Measurements from ENCODE around the gene ZNF277. TPM values are rescaled to one million over a fixed set of nuclear protein-coding genes. Genes with fewer than 3 reads are reported as not detected.
"Not testable (repeated sequence)": the region's sequence is repeated elsewhere in the genome, so short reads cannot be mapped to it uniquely, and the experiment has no call there.

ZNF277 gene
- total RNA-seq, 1 donor from 2014 or later: 32.5 TPM

DNA sequence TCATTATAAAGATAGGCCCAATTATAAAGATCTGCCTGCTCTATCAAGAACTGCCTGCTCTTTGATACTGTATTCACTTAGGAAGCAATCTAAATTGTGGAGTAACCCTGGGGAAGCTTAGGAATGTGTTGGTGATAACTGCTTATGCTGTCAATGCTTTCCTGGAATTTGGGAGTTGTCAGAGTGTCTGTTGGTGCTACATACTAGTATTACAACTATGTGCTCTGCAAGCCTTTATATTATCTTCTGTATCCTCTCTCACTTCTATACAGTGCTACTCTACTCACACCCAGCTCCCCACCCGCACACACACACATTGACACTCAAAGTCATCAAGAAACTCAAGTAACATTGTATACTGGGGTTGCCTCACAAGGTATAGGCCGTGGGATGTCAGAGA lies 6.1 kb downstream of the ZNF277 start:
- DNase-seq: no peak

DNA sequence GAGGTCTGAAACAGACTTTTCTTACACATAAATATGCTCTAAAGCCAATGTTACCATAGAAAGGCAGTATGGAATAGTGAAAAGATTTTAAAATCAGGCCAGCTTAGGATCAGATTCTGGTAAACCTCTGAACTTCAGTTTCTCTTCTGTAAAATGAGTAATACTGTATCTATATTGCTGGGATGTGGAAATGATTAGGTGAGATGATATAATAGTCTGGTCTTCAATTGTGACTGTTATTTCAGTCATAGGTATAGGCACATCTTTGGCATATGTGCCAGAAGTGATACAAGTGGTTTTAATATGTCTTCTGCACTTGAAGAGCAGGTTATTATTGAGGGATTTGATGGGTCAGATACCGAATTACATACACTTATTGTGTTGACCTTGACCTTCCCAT lies 7.2 kb downstream of the ZNF277 start:
- no peak for DNase-seq

DNA sequence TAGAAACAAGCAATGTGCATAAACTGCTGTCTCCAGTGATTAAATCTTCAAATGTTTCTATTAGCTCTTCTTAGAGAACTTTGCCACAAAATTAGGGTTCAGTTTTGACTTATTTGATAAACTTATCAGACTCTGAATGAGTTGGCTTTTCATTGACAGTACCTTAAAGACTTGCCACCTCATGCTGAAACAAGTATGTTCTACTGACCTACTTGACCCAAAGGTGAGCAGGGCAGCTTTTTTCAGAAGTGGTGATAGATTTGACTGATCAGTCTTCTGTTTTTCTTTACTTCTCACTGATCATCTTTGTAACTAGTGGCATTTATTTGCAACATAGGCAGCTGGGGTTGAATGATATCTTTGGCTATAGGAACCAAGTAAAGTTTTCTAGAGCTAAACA lies 7.8 kb downstream of the ZNF277 start:
- no peak for DNase-seq

DNA sequence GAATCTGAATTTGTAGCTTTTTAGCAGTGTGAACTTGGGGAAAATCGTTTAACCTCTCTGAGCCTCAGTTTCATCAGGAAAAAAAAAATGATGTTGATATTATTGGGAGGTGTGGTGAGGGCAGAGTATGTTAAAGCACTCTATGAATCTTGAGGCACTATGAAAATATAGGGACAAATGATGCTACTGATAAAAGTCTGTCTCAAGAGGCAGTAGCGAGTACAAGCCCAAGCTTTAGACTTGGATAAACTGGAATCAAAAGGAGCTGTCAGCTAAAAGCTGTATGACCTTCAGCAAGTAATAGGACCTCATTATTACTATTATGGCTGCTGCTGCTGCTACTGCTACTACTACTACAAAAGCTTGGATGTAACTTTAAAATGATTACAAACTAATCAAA lies 8.4 kb downstream of the ZNF277 start:
- no peak for DNase-seq

DNA sequence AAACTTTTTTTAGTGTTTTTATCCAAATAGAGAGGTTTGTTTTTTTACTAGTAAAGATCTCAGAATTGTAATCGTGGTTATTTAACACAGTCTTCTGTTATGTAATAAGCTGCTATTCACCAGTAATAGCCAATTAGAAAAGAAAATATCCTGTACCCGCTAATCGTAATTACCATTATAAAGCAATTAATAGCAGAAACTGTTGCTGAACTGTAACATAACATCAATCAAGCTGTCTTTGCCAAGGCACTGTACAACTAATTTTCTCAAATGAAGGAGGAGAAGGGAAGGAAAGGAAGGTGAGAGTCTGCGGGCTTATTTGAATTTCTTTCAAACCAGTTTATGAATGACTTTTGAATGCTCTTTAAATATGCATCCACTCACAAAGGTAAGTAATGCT lies 9.3 kb downstream of the ZNF277 start:
- DNase-seq: no peak

DNA sequence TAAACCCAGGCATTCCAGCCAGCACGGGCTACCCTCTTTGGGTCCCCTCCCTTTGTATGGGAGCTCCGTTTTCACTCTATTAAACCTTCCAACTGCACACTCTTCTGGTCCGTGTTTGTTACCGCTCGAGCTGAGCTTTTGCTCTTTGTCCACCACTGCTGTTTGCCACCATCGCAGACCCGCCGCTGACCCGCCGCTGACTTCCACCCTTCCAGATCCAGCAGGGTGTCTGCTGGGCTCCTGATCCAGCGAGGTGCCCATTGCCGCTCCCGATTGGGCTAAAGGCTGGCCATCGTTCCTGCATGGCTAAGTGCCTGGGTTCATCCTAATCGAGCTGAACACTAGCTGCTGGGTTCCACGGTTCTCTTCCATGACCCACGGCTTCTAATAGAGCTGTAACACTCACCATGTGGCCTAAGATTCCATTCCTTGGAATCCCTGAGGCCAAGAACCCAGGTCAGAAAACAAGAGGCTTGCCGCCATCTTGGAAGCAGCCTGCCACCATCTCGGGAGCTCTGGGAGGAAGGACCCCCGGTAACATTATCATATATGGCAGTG lies 14.5 kb downstream of the ZNF277 start:
- DNase-seq: no peak

DNA sequence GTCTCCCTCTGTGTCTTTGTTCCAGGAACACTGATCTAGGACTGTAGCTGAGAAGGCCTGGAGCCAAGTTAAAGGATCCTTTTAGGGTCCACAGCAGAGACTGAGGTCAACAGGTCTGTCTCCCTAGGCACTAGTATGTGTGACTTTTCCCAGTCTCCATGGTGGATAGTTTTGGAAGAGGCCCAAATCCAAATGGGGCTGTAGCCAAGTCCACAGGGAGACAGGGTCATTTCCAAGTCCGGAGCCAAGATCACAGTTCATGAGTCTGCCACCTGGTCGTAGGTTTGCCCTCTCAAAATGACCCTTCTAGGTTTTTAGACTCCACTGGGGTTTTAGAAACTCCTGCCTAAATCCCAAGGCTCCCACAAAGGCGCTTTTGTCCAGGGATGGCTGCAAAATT lies 16.8 kb downstream of the ZNF277 start:
- DNase-seq: no peak

DNA sequence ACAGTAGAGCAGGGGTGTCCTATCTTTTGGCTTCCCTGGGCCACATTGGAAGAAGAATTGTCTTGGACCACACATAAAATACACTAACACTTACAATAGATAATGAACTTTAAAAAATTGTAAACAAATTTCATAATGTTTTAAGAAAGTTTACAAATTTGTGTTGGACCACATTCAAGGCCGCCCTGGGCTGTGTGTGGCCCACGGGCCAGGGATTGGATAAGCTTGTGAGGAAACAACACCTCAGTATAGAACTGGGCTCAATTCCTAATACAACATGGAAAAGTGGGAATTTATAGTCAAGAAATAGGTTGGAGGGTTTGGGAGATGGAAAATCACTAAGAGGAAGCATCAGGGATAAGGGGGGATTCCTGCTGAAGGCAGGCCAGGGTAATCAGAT lies 17.7 kb downstream of the ZNF277 start:
- DNase-seq: no peak

DNA sequence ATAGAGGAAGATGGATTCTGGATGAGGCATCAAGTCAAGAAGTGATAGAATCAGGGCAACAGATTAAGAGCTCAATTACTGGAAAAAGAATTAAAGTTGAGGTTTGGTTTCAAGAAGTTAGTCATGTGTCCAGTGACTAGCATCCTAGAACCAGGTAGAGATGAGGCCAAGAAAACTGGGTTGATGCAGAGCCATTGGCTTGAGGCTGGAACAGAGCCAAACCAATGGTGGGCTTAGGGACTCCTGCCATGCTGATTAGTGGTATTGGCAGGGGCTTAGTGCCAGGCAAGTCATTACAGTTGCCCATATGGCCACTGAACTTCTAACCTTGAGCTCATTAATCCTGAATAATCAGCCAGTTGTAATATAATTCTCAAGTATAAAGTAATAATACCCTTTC lies 18.5 kb downstream of the ZNF277 start:
- no peak for DNase-seq

DNA sequence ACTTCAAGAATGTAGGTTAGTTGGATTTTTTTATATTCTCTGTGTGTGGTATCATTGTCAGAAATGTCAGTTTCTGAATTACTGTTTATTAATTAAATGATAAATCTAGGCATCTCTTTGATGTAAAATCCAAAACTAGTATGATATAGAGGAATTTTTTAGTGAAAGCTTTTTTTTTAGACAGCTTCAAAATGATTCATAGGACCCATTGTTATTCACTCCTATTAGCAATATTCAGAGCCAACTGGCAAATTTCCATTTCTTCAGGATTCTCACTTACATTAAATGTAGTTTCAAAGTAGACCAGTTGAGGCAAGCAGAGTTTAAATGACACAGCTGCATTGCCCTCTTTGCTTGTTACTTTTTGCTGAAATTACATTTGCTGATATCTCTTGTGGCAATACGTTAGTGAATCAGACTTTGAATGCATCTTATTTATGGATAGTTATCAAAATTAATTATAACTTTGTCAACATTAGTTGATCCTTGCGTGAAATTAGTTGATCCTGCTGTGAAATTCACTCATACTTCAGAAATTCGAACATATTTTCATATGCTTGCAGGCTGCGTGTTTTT lies 20.3 kb downstream of the ZNF277 start:
- no peak for DNase-seq

DNA sequence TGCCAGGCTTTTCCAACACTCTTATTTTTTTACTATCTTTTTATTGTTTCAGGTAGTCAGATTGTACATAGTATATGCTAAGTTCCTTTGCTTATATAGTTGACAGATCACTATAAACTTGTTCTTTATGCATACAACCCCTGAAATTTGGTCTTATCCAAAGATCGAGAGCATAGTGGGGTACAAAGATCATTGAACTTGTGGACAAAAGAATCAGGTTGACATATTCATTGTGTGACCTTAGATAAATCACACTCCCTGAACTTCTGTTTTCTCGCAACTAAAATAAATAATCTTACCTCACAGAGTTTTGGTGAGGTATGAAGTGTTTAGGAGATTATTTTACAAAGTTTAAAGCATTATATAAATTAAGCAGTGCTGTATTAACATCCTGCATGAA lies 22.1 kb downstream of the ZNF277 start:
- DNase-seq: no peak

DNA sequence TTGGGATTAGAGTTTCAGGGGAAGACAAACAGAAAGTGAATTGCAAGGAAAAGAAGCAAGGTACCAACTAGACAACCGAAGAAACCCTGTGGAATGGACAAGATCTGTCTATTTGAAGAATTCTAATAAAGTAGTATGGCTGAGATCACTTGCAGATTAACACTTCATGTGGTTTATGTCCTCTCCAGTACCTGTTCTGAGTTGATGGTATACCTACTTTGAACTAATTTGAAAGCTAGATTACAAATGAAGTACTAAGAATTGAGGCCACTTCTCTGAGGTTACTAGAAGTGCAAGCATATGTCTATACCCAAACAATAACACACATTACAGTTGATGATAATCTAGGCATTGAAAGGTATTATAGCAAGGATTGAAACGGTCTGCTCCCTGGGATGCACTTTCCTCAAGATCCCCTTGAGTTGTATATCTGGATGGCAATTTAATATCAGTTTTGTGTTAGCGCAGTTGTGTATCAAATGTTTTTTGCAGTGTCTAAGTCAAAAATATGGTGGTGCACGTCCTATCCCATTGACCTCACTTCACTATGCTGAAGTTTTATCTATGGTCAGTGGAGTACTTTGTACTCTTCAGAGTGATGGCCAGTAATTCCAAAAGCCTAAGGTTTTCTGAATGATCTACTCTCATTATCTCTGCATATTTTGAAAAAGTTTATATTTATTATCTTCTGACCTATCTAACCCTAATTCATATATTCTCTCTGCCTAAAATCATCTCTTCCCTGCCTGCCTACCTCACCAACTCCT lies 25.9 kb downstream of the ZNF277 start:
- DNase-seq: no peak

DNA sequence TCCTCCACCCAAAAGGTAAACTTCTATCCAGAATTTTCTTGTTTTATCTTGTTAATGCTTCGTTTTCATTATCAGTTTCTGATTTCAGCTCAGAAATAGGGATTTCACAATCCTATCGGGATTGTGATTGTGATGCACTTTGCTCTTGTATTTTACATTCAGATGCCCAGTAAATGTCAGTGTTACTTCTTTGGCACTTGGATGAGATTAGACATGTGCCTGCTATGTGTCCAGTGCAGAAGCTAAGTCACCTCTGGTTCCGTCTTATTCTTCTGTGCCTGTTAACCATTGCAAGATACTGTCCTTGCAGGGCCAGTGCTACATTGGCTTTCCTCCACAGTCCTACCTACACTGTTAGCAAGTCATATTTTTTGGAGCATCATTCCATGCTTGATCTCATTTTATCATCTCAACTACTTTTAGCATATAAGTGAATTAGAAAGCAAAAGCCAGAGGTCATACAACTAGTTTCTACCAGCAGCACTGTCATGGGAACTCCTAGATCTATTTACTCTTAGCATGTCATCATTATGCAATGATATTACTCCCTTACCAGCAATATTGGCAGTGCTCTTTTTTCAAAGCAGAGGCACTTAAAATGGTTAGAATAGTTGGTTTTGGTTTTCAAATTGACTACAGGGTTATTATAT lies 26.7 kb downstream of the ZNF277 start:
- no peak for DNase-seq

DNA sequence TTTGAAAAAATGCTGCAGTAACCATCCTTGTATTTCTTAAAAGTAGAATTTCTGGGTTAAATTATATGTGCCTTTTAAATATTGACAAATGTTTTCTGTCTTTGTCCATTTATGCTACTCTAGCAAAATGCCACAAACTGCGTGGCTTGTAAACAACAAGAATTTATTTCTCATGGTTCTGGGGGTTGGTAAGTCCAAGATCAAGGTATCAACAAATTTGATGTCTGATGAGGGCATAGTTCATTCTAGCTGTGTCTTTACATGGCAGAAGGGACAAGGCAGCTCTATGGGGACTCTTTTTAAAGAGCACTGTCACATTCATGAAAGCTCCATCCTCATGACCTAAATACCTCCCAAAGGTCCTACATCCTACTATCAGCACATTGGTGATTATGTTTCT lies 27.7 kb downstream of the ZNF277 start:
- no peak for DNase-seq

DNA sequence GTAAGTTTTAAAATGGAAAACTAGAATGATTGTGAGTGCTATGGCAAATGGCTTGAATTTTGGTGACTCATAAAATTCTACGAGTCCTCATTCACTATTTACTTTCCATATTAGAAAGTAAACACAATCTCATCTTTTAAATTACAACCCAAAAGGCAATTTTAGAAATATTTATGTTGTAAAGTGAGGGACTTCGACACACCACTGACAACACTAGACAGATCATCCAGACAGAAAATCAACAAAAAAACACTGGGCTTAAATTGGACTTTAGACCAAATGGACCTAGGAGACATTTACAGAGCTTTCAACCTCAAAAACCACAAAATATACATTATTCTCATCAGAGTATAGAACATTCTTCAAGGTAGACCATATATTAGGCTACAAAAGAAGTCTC lies 30.1 kb downstream of the ZNF277 start:
- DNase-seq: no peak

DNA sequence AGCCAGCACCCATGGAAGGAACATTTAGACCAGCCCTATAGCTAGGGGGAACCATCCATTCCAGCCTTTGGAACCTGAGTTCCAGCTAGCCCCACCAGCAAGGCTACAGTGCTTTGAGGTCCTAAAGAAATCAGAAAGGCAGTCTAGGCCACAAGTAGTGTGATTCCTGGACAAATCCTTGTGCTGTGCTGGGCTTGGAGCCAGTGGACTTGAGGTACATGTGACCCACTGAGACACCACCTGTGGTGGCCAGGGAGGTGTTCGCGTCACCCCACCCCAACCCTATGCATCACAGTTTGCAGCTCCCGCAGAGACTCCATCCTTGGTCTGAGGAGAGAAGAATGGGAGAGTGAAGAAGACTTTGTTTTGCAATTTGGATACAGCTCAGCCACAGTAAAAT lies 31.8 kb downstream of the ZNF277 start:
- DNase-seq: no peak

DNA sequence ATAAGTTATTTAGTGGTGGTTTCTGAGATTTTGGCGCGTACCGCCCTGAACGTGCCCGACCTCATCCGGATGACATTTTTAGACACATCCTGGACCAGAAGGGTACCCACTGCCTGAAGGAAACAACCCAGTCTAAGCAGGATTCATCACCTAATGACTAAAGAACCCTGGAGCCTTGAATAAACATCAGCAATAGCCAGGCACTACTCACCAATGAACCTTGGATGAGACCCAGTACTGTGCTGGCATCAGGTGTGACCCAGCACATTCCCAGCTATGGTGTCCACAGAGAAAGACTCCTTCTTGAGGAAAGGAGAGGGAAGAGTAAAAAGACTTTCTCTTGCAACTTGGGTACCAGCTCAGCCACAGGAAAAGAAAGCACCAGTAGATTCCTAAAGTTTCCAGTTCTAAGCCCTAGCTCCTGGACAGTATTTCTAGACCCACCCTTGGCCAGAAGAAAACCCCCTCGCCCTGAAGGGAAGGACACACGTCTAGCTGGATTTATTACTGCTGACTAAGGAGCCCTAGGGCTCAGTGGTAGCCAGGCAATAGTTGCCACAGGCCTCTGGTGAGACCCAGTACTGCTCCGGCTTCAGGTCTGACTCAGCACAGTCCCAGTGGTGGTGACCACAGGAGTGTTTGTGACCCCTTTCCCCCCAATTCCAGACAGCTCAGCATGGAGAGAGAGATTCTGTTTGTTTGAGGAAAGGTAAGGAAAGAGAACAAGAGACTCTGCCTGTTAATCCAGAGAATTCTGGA lies 32.5 kb downstream of the ZNF277 start:
- no peak for DNase-seq

DNA sequence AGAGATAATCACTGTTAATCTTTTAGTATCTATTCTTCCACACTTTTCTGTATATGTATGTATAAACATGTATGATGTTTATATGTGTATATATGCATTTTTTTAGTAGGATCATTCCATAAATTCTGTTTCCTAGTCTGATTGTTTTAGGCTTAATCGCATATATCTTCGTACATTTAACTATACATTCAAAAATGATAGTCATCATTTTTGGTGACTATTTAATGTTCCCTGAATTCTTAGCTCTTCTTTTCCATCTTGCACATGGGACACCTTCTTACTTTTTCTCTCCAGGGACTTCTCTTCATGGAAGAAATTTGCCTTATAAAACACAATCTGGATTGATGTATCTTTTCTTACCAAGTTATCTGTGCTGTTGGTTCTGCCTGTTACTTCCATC lies 42.1 kb downstream of the ZNF277 start:
- no peak for DNase-seq

DNA sequence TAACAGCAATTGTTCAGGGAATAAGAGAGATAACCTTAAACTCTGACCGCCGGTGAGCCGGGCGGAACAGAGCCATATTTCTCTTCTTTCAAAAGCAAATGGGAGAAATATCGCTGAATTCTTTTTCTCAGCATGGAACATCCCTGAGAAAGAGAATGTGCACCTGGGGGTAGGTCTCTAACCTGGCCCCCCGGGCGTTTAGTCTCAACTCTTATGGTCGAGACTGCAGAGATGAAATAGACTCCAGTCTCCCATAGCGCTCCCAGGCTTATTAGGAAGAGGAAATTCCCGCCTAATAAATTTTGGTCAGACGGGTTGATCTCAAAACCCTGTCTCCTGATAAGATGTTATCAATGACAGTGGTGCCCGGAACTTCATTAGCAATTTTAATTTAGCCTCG lies 43.5 kb downstream of the ZNF277 start:
- DNase-seq: not testable (repeated sequence)

DNA sequence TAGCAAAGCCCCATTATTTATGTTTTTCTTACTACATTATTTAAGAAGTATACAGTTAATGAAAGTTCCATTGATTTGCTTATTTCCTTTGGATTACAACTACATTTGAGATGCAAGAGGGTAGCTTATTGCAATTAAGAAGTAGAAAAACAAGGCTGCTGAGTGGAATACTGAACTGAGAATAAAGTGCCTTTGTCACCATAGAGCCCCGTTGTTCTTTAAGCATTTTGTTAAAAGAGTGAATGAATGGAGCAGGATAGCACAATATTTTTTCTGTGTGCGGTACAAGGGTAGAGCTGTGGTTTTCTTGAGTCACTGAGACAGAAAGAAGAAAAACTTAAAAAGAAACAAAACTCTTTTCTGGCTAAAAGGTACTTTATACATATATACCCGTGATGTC lies 45.6 kb downstream of the ZNF277 start:
- no peak for DNase-seq

DNA sequence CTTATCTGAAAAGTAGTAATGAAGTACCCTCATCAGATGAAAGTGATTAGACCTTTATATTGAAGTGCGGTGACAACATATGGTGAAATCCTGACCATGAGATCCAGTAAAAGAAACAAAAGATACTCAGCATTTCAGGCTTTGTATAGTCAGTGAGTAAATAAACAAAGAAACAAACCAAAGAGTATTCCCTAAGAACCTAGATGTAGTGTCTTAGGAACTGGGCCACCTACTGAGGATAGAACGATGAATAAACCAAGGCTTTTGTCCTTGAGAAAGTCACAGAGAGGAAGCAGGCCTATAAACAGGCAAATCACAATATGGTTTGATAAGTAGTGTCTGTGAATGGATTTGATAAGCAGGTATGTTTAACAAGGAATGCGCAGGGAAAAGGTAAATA lies 46.2 kb downstream of the ZNF277 start:
- no peak for DNase-seq

DNA sequence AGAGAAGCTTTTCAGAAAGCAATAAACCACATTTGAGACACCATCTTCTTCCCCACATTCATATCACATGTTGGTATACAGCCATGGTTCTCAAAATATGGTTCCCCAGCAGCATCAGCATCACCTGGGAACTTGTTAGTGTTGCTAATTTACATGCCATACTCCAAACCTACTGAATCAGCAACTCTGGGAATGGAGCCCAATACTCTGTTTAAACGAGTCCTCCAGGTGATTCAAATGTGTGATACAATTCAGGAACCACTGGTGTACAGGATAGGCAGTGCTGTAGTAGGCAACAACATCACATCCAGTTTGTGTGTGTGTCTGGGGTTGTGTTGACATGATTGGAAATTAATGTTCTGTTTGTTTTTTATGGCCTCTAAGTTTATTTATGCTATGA lies 47.7 kb downstream of the ZNF277 start:
- DNase-seq: no peak

Data from tongue (tissue), 2 donors.